OCI-LY3 (cell line): Measurements from ENCODE around the gene GARNL3.

Experiments used
- H2AFZ ChIP-seq: fragments of 200-600, 300-600 bp; shearing (Covaris generic); 2 replicates; pipeline ENCODE4 v1.6.0; 2014; ENCODE audit warnings: antibody characterized with exemption, low read depth, low read length
- H3K27ac ChIP-seq: fragments of 200-600, 300-600 bp; sonication (generic); 2 replicates; pipeline ENCODE4 v1.5.1; 2014; ENCODE audit warnings: mild to moderate bottlenecking, low read length, moderate library complexity, mixed read lengths
- H3K27me3 ChIP-seq: fragments of 200-600, 300-600 bp; sonication (generic); 2 replicates; pipeline ENCODE4 v1.6.1; 2014; ENCODE audit warnings: low read depth, low read length, mixed read lengths
- H3K36me3 ChIP-seq: fragments of 200-600, 300-600 bp; sonication (generic); replicated peaks from 2 replicates; pipeline ENCODE3; 2014; ENCODE audit warnings: low read depth, low read length, mixed read lengths
- H3K4me1 ChIP-seq: fragments of 300-600, 200-600 bp; sonication (generic); 2 replicates; pipeline ENCODE4 v1.6.1; 2014; ENCODE audit warnings: low read length, mixed read lengths
- H3K4me2 ChIP-seq: fragments of 200-600, 300-600 bp; sonication (generic); 2 replicates; pipeline ENCODE4 v1.6.1; 2014; ENCODE audit warnings: low read length, mixed read lengths
- H3K4me3 ChIP-seq: fragments of 300-600, 200-600 bp; sonication (generic); 2 replicates; pipeline ENCODE4 v1.5.1; 2014; ENCODE audit warnings: antibody characterized with exemption, mild to moderate bottlenecking, low read length, moderate library complexity
- H3K79me2 ChIP-seq: fragments of 300-600, 200-600 bp; shearing (Covaris generic); 2 replicates; pipeline ENCODE4 v1.6.1; 2014; ENCODE audit warnings: mild to moderate bottlenecking, low read length, mixed read lengths
- H3K9ac ChIP-seq: fragments of 300-600, 200-600 bp; shearing (Covaris generic); 2 replicates; pipeline ENCODE4 v1.6.0; 2014; ENCODE audit warnings: mild to moderate bottlenecking, low read length, moderate library complexity
- H3K9me3 ChIP-seq: fragments of 200-600, 300-600 bp; shearing (Covaris generic); 2 replicates; pipeline ENCODE4 v1.6.1; 2014; ENCODE audit warnings: low read length, mixed read lengths; ENCODE audit not compliant: insufficient read depth
- H4K20me1 ChIP-seq: fragments of 200-600, 300-600 bp; sonication (generic); 2 replicates; pipeline ENCODE4 v1.6.1; 2016; ENCODE audit warnings: low read length, mixed read lengths; ENCODE audit not compliant: insufficient read depth
- CTCF ChIP-seq: fragments of 200-600, 300-600 bp; sonication (generic); IDR thresholded peaks from 2 replicates; pipeline ENCODE4 v1.5.1; 2014; ENCODE audit warnings: antibody characterized with exemption, low read length, low read depth
- EZH2phosphoT487 ChIP-seq: fragments of 200-600 bp; shearing (Covaris generic); IDR thresholded peaks from 2 replicates; pipeline ENCODE4 v1.6.1; 2018; ENCODE audit warnings: antibody characterized with exemption, mixed run types, low read depth

The GARNL3 gene

GRCh38 chr9:127362829-127363228, 98.3 kb downstream of the GARNL3 start:
- Histone ChIP-seq H3K27me3 (no peaks in the 10 kb centered on the region), H2AFZ (no peak overlapping the region), H4K20me1 (no peaks in the 10 kb centered on the region), H3K9ac (no peak overlapping the region), H3K36me3 (no peaks in the 10 kb centered on the region), H3K4me3 (no peak overlapping the region), H3K27ac (no peak overlapping the region), H3K9me3 (no peaks in the 10 kb centered on the region), H3K4me2 (no peak overlapping the region), H3K4me1 (no peaks in the 10 kb centered on the region), H3K79me2 (no peaks in the 10 kb centered on the region)
- TF ChIP-seq CTCF (no peak), EZH2phosphoT487 (no peak)

- Histone ChIP-seq H3K27me3 (no peaks in the 10 kb centered on the region), H3K36me3 (no peaks in the 10 kb centered on the region), H2AFZ (no peak overlapping the region), H3K4me3 (no peak overlapping the region), H3K4me1 (no peaks in the 10 kb centered on the region), H3K27ac (no peak overlapping the region), H4K20me1 (no peaks in the 10 kb centered on the region), H3K9ac (no peak overlapping the region), H3K79me2 (no peaks in the 10 kb centered on the region), H3K4me2 (no peak overlapping the region), H3K9me3 (no peaks in the 10 kb centered on the region)
- TF ChIP-seq EZH2phosphoT487 (no peak), CTCF (no peak)
Measured at GRCh38 chr9:127365461-127365860, 100.9 kb downstream of the GARNL3 start.

DNA sequence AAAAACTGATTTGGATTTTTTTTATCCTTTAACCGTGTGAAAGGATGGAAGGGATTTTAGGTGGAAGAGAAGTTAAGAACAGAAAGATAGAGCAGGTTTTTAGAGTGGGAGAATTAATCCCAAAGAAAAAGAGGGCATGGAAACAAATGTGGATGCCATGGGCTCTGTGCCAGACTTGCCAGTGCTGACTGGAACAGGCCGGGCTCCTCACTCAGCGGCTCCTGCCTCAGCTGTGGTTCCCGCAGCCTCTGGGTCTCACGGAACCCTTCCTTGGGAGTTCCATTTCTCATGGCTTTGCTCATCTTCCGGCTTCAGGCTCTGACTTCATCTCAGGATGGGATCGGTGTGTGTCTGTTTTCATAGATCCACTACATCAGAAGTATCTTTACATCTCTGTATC, 102.0 kb downstream of the GARNL3 start:
- Histone ChIP-seq H3K36me3 (no peaks in the 10 kb centered on the region), H3K4me2 (no peak overlapping the region), H3K79me2 (no peaks in the 10 kb centered on the region), H3K9me3 (no peaks in the 10 kb centered on the region), H3K9ac (no peak overlapping the region), H4K20me1 (no peaks in the 10 kb centered on the region), H3K27ac (no peak overlapping the region), H2AFZ (no peak overlapping the region), H3K27me3 (no peaks in the 10 kb centered on the region), H3K4me3 (no peak overlapping the region), H3K4me1 (no peaks in the 10 kb centered on the region)
- TF ChIP-seq CTCF: no peak
- TF ChIP-seq EZH2phosphoT487: no peak

DNA sequence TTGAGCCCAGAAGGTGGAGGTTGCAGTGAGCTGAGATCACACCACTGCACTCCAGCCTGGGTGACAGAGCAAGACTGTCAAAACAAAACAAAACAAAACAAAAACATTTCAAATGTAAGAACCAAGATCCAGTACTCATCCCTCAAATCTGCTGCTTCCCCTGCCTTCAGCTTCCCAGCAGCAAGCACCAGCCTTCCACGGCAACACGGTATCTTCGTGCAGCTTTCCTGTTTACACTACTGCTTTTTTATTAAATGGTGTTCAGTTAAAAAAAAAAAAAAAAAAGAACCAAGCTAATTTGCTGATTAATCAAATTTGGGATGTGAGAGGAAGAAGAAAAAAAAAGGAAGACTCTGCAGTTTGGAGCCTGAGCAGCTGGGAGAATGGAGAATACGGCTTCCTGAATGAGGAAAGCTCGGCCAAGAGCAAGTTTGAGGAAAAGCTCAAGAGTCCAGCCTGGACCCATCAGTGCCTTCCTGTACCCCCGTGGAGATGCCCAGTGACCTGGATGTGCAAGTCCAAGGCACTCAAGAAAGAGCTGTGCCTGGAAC, 104.4 kb downstream of the GARNL3 start:
- Histone ChIP-seq H3K9ac (no peak overlapping the region), H3K4me2 (no peak overlapping the region)

More for the DNA sequence above, 104.4 kb downstream of the GARNL3 start:
- H3K27me3 ChIP-seq: no peaks in the 10 kb centered on the region
- H3K4me3 ChIP-seq: no peak overlapping the region
- no peak overlapping the region for H3K27ac ChIP-seq
- H3K79me2 ChIP-seq: no peaks in the 10 kb centered on the region
- H2AFZ ChIP-seq: no peak overlapping the region
- H4K20me1 ChIP-seq: no peaks in the 10 kb centered on the region
- no peaks in the 10 kb centered on the region for H3K9me3 ChIP-seq
- TF ChIP-seq EZH2phosphoT487 (no peak), CTCF (no peak)
- H3K4me1 ChIP-seq: no peaks in the 10 kb centered on the region
- no peaks in the 10 kb centered on the region for H3K36me3 ChIP-seq
